Heart right ventricle (tissue), 16 donors: ENCODE measurements around the gene DPEP2. TPM values are rescaled to one million over a fixed set of nuclear protein-coding genes. Genes with fewer than 3 reads are reported as not detected.

ENCODE experiments used
- ATAC-seq, 8 donors: fragments of 200-7000 bp; cut with Tn5 transposase; one replicate each; pipeline ENCODE4 v1.9.1; 2020; ENCODE audit warnings: mild to moderate bottlenecking in 8 of 8, moderate library complexity in 8 of 8, moderate number of reproducible peaks in 1 of 8
- DNase-seq, 2 donors: peaks; one replicate each; pipeline ENCODE4 v3.0.0-alpha.2; 2020
- H3K27ac ChIP-seq, 10 donors: fragments of 200-600 bp; sonication (generic) in 2 of 10; one replicate each; pipeline versions ENCODE4 v1.5.0 to v1.8.0; 2020 to 2022; ENCODE audit warnings: mild to moderate bottlenecking in 3 of 10
- H3K27me3 ChIP-seq, 7 donors: fragments of 200-600 bp; one replicate each; pipeline ENCODE4 v1.8.0; 2021 to 2022; ENCODE audit warnings: mild to moderate bottlenecking in 2 of 7
- H3K36me3 ChIP-seq, 9 donors: fragments of 200-600 bp; sonication (generic) in 1 of 9; one replicate each; pipeline versions ENCODE4 v1.5.0 to v1.8.0; 2020 to 2022; ENCODE audit warnings: mild to moderate bottlenecking in 2 of 9
- H3K4me1 ChIP-seq, 9 donors: fragments of 200-600 bp; sonication (generic) in 1 of 9; one replicate each; pipeline versions ENCODE4 v1.5.0 to v1.8.0; 2020 to 2022; ENCODE audit warnings: mild to moderate bottlenecking in 4 of 9
- H3K4me3 ChIP-seq, 10 donors: fragments of 200-600 bp; sonication (generic) in 2 of 10; one replicate each; pipeline versions ENCODE4 v1.5.0 to v1.8.0; 2020 to 2022; ENCODE audit warnings: mild to moderate bottlenecking in 7 of 10, moderate library complexity in 2 of 10
- H3K9me3 ChIP-seq, 11 donors: fragments of 200-600 bp in 10 of 11; sonication (generic) in 2 of 11; one replicate each; pipeline versions ENCODE4 v1.5.0 to v1.8.0; 2013 to 2022; ENCODE audit warnings: mild to moderate bottlenecking in 2 of 11, control low read depth in 1 of 11, moderate library complexity in 1 of 11
- WGBS, 2 donors: extraction: QIAGEN DNeasy Blood & Tissue Kit; methylation state at CpG; one replicate each; pipeline ENCODE4 v1.1.7; 2013; ENCODE audit warnings: inconsistent platforms in 1 of 2; 5-methylcytosine and 5-hydroxymethylcytosine counted together
- intact Hi-C, 10 donors: fragments of 100-400 bp; cut with DNase I; formaldehyde crosslinking; loops; one replicate each; pipeline versions ENCODE4 v1.11.1 to v1.14.2; 2022
- polyA plus RNA-seq, 2 donors: library from polyadenylated mRNA; stranded (reverse); fragments of 200-250 nt; gene quantifications; one replicate each; pipeline ENCODE4 v1.2.3, GENCODE V29; 2013
- total RNA-seq, 10 donors: library from RNA; stranded (reverse); fragmentation: NEBNext Ultra II Directional in 3 of 10; extraction: Animal tissue kit (Norgen Biotek cat#: 25700) in 3 of 10; gene quantifications; one replicate each; pipeline versions ENCODE4 v1.2.1 to v1.2.4, GENCODE V29; 2021 to 2023
- TF ChIP-seq, protein P1 (sequence below), 9 donors: fragments of 200-600 bp; sonication (generic) in 2 of 9; IDR thresholded peaks; one replicate each; pipeline versions ENCODE4 v1.5.0 to v1.8.0; 2021 to 2022; ENCODE audit warnings: antibody characterized with exemption in 9 of 9, mild to moderate bottlenecking in 5 of 9, moderate library complexity in 1 of 9
- donor health status: Arrhythmogenic right ventricular cardiomyopathy.
- donor health status: ischemic (EF 13 %, LVEDD 7.1; RV severe dilation, severe dysfunction).
- donor health status: healthy with polysubstance abuse.
- donor health status: DM: no; HTN: yes; CAD: no.
- donor health status: DM: no; HTN: no; CAD: no.
- donor health status: ischemic (EF 25% LVEDD 6.9; RV normal size, moderate dysfunction).
- donor health status: ischemic (EF 25% LVEDD 5.7; RV mildly dilated, moderate dysfunction).
- donor health status: healthy.
- donor health status: DM: yes; HTN: yes; CAD: no.
- donor health status: Ischemic cardiomyopathy.
- donor health status: ischemic (EF 35%, LVEDD 5.7; RV mildly dilated, moderate dysfunction).
- donor health status: nonischemic (EF 11% LVEDD 7.7; RV severe dilation, severe dysfunction).
- donor health status: DM: yes; HTN: yes; CAD: no.
- donor health status: PGD.
- donor health status: ischemic (EF 29% LVEDD 5.4; RV normal size, mild dysfunction).
- donor health status: nonischemic (EF 23%, LVEDD 6.1; RV moderate dilation, normal function).

DPEP2 gene
- total and polyA plus RNA-seq, 12 donors: 1.0 to 6.2 (median 1.6) TPM; not detected in 1

- H3K4me1 ChIP-seq: peaks cover 3 to 54% (median 38%) of the 10 kb centered on the region in 9 donors
- DNase-seq (no peak), ATAC-seq (no peak)
- TF ChIP-seq, protein P1, sequence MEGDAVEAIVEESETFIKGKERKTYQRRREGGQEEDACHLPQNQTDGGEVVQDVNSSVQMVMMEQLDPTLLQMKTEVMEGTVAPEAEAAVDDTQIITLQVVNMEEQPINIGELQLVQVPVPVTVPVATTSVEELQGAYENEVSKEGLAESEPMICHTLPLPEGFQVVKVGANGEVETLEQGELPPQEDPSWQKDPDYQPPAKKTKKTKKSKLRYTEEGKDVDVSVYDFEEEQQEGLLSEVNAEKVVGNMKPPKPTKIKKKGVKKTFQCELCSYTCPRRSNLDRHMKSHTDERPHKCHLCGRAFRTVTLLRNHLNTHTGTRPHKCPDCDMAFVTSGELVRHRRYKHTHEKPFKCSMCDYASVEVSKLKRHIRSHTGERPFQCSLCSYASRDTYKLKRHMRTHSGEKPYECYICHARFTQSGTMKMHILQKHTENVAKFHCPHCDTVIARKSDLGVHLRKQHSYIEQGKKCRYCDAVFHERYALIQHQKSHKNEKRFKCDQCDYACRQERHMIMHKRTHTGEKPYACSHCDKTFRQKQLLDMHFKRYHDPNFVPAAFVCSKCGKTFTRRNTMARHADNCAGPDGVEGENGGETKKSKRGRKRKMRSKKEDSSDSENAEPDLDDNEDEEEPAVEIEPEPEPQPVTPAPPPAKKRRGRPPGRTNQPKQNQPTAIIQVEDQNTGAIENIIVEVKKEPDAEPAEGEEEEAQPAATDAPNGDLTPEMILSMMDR (IDR thresholded peaks at IDR 0.05): no peak
- H3K36me3 ChIP-seq: no peaks in the 10 kb centered on the region
- intact Hi-C loops: loop anchor here in 1 of 10 donors (5.0 kb wide), 1 partner anchor 35 kb away; the partner anchor contains the start of genes DDX28 and DUS2
- no peaks in the 10 kb centered on the region for H3K27me3 ChIP-seq
- no peak overlapping the region for H3K4me3 ChIP-seq
- H3K27ac ChIP-seq: peak overlapping the region in 9 of 10 donors; percentile 7 to 77 (median 68)
- 83 to 91% methylated on average over 5 of the region's 5 CpGs for WGBS, 2 donors
- no peaks in the 10 kb centered on the region for H3K9me3 ChIP-seq
Measured at GRCh38 chr16:67986949-67987348, 12.3 kb downstream of the DPEP2 start.

DNA sequence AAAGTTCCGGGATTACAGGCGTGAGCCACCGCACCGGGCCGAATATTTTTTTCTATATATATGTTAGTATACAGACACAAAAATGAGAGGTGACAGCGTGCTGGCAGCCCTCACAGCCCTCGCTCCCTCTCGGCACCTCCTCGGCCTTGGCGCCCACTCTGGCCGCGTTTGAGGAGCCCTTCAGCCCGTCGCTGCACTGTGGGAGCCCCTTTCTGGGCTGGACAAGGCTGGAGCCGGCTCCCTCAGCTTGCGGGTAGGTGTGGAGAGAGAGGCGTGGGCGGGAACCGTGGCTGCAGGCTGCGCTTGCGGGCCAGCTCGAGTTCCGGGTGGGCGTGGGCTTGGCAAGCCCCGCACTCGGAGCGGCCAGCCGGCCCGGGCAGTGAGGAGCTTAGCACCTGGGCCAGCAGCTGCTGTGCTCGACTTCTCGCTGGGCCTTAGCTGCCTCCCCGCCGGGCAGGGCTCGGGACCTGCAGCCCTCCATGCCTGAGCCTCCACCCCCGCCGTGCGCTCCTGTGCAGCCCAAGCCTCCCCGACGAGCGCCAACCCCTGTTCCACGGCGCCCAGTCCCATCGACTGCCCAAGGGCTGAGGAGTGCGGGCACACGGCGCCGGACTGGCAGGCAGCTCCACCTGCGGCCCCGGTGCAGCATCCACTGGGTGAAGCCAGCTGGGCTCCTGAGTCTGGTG is 17.1 kb downstream of the DPEP2 start:
- no peak overlapping the region for H3K4me3 ChIP-seq
- TF ChIP-seq, protein P1 (IDR thresholded peaks at IDR 0.05): no peak

GRCh38 chr16:67979955-67980678 is 19.2 kb downstream of the DPEP2 start, which contains the start of gene DPEP3:
Gene DPEP3, minus strand, starts transcription at chr16:67980499. Its CDS starts 119 bp downstream, at chr16:67980380.
- no peaks in the 10 kb centered on the region for H3K9me3 ChIP-seq
- DNase-seq: no peak
- intact Hi-C loops: no loop called here
- H3K4me3 ChIP-seq: no peak within 1 kb of the TSS
- no peak within 1 kb of the TSS for H3K27ac ChIP-seq
- ATAC-seq: no peak
- no peaks in the 10 kb centered on the region for H3K36me3 ChIP-seq
- H3K27me3 ChIP-seq: peaks cover 0 to 8% (median 0%) of the 10 kb centered on the region in 7 donors
- H3K4me1 ChIP-seq: peaks cover 0 to 24% (median 19%) of the 10 kb centered on the region in 9 donors
- TF ChIP-seq, protein P1 (IDR thresholded peaks at IDR 0.05): peak in 5 of 9 donors; percentile 14 to 29 (median 23)
- 54 to 62% methylated on average over 60 to 62 of the region's 62 CpGs for WGBS, 2 donors

More for the DNA sequence above, 17.1 kb downstream of the DPEP2 start:
- 96% methylated on average over 49 of the region's 49 CpGs for WGBS, 2 donors
- Histone ChIP-seq H3K4me1 (peaks cover under 1 to 44% (median 29%) of the 10 kb centered on the region in 9 donors), H3K27me3 (peaks cover 0 to 8% (median 0%) of the 10 kb centered on the region in 7 donors), H3K36me3 (no peaks in the 10 kb centered on the region), H3K27ac (no peak overlapping the region), H3K9me3 (no peaks in the 10 kb centered on the region)
- ATAC-seq: no peak
- DNase-seq: no peak
- intact Hi-C loops: no loop called here

DNA sequence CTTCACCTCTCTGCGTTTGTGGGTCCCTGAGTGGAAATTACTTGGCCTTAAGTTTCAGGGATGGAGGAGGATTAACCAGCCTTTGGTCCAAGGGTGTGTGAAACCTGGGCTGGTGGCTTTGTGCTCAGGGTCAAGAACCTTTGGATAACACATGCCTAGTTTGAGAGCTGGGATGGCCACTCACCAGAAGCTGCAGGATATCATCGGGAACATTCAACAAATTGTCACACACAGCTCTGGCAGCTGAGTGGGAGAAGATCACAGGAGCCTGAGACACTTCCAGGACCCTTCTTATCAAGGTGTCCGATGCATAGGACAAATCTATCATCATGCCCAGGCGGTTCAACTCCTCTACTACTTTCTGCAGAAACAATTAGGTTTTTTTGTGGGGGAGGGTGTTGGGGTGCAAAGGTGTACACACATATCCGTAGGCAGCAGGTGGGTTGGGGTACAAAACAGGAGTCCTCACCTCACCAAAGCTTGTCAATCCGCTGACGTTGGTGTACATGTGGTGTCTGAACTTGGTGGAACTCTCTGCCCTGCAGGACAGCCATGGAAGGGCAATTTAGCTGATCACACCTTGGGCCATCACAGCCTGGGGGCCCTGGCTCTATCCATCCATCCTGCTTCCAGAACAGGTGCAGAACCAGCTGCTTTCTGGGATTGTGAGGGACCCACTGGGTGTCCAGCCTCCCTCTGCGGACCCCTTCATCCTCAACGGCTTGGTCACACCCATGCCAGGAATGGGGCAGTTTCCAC is 21.6 kb downstream of the DPEP2 start:
- 67 to 74% methylated on average over 9 of the region's 9 CpGs for WGBS, 2 donors
- TF ChIP-seq, protein P1 (IDR thresholded peaks at IDR 0.05): no peak
- H3K9me3 ChIP-seq: no peaks in the 10 kb centered on the region
- no peak for DNase-seq
- no peak overlapping the region for H3K4me3 ChIP-seq
- no peaks in the 10 kb centered on the region for H3K36me3 ChIP-seq
- H3K4me1 ChIP-seq: no peaks in the 10 kb centered on the region
- intact Hi-C loops: no loop called here
- H3K27me3 ChIP-seq: peaks cover 0 to 8% (median 0%) of the 10 kb centered on the region in 7 donors
- no peak overlapping the region for H3K27ac ChIP-seq
- ATAC-seq: no peak
